ENCODE data around the gene SLAMF9.

The SLAMF9 gene

DNA sequence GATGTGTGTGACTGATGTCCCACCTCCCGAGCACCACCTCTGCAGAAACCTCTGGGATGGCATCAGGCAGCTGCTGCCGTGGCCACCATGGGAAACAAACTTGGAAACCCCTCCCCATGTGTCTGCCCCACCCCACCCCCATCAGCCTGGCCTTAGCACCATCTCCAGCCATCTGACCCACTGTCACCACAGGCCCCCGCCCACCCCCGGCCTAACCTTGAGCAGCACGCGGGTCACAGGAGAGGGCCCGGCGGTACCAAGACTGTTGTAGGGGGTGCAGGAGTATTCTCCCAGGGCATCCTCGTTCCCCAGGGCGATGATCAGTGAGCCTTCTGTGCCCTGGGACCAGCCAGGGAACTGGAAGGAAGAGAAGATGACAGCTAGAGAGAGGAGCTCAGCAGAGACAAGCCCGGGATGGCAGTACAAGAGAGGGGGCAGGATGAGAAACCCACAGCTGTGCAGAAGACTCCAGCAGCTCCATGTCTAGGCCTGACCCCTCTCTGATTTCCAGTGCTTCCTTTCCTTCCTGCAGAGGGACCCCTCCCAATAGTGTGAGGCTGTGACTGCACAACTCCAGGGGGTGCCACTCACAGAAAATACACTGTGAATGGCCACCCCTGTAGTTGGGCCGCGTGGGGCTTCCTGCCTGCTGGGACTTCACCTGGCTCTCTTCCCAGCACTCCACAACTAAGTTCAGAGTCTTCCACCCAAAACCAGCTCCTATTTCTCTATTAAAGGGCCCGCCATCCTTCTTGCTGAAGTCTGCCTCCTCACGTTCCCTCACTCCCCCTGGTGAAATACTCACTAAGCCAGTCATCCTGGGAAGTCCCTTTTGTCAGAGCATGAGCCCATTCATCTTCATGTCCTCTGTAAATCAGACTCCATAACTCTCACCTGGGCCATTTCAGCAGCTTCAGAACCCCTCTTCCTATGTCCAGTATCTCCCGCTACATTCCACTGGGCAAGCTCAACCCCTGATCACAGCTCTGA lies 21.4 kb downstream of the SLAMF9 start:
- no peak for DNase-seq

DNA sequence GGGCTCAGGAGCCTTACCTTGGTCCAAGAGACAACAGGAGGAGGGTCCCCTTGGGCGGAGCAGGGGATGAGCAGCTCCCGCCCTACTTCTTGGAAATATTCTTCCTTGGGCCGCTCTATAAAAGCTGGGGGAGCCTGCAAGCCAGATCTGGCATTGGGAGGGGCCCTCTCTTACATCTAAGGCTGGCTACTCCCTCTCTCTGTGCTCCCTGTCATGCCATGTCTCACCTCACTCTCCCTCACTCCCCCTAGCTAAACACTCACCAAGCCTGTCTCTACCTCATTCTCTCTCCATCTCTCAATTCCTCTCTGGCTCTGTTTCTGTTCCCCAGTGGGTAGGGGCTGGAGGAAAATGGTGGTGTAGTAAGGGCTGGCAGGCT lies 22.3 kb downstream of the SLAMF9 start:
- DNase-seq, result no peak

DNA sequence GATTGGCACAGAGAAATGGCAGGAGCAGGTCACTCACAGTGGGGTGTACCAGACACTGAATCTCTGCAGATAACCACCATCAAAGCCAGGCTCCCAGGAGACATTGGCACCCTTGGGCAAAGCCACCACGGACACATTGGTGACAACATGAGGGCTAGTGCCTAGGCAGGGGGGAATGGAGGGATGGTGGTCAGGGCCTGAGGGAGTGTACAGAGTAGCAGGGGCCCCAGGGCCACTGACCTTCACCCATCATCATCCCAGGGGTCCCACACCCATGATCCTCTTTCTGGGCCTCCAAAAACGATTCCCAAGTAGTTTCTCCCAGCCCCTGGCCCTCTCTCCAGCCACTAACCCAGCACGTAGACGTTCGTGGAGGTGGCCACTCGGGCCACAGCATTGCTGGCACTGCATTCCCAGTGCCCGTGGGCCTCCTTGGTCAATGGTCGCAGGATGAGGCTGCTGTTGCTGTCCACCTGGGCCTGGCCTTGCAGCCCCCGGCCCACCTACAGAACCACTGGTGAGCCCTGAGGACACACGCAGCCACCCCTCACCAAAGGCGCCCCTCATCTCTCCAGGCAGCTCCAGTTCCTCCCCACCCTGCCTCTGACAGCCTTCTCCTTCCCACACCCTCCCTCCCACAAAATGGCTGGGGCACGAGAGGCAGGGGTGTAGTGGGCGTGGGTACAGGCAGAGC lies 22.8 kb downstream of the SLAMF9 start:
- no peak for DNase-seq

DNA sequence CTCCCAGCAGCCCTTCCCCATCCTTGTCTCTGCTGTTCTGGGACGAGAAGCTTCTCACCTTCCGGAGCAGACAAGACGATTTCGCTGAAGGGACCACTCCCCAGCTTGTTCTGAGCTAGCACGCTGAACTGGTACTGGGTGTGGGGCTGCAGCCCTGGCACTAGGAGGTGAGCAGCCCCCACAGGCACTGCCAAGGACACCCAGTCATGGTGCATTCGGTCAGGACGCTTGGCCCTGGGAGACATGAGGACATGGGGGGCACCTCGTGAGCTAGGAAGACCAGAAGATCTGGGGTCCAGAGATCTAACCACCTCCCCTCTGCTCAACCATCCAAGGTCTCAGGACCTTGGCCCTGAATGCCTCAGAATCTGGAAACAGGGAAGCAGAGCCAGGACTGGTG lies 23.4 kb downstream of the SLAMF9 start:
- no peak for DNase-seq

DNA sequence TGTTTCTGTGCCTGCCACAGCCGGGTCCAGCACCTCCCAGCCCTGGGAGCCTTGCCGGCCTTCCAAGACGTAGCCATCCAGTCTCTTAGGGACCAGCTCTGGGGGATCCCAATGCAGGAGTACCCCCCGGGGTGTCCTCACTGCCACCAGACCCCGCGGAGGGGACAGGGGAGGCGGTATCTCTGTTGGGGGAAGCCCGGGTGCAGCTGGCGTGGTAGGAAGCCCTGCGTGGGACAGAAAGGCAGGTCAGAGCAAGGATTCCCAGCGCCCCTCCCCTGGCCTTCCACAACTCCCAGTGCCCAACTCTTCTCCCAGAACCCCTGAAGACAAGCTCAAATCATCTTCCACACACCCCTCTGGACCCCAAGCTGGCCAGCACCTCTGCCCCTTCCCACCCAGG lies 23.8 kb downstream of the SLAMF9 start:
- no peak for DNase-seq

DNA sequence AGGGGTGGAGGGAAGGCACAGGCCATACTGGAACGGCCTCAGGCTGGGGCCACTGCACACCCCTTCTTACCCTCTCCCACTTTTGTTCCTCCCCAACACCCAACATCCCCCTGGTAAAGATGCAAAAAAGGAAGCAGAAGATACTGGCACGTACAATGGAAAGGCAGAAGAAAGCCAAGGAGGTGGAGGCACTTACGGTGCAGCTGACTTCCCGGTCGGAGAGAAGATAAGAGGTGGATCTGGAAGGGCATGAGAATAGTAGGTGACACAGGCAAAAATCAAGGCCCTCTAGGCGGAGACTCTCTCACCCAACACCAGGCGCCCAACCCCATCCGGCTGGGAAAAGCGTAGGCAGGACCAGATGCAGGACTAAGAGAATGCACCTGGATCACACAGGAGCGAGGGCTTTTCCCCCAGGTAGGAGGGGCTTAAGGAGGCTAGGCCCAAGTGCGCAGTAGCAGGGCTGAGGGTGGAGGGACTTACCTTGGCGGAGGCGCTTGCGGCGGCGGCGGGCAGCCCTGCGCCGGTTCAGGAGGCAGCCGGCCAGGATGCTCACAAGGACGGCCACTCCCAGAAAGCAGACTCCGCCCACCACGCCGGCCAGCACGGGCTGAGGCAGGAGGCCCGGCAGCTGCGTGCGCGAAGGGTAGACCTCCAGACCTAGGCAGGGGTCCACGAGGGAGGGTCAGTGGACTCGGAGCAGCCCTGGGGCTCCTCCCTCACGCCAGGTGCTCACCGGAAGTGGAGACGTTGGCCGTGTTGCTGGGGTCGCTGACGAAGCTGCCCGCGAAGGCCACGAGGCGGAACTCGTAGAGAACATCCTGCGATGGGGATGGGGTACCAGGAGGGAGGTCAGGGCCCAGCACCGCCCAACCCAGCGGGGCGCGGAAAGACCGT lies 24.6 kb downstream of the SLAMF9 start:
- no peak for DNase-seq

DNA sequence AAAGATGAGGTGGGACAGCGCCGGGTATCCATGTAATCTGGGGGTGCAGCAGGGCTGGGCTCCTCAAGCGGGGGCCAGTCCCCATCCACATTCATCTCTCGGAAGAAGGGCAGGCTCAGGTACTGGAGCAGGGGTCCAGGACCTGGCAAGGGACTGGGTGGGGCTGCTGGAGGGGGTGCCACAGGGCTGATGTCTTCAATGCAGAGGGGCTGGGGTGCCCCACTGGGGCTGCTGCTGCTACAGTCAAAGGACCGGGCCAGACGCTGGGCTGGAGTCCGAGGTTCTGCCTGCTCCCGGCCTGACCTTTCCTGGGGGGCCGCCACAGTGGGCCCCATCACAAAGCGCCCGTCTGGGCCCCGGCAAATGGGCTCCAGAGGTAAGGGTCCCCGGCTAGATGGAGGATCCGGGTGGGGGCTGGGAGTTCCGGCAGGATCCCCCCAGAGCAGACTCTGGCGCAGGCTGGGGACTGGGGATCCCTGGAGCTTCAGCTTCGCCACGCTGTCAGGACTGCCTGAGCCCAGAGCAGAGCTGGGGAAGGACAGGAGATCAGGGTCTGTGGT lies 25.5 kb downstream of the SLAMF9 start:
- no peak for DNase-seq

DNA sequence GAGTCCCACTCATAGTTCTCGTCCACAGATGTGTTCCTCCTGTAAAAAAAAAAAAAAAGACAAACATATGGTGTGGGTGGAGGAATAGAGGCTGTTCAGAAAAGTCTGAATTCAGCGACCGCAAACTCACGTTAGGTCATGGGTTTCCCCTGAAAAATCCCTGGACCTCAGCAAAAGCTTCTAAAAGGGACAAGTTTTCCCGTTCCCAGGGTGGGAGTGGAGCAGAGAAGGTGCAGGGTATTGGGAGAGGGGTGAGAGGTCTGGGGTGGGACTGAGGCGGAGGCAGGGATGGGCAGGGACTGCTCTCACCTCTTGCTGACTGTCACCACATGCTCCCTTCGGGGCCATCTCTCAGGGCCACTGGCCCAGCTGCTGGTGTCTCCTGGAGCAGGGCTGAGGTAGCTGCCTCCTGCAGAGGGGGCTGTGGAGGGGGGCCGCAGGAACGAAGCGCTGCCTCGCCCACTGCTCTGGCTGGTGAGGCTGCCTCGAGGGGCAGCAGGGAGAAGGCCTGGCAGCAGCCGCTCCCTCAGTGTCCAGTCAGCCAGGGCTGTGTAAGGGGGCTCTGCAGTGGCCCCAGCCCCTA lies 26.1 kb downstream of the SLAMF9 start:
- no peak for DNase-seq

DNA sequence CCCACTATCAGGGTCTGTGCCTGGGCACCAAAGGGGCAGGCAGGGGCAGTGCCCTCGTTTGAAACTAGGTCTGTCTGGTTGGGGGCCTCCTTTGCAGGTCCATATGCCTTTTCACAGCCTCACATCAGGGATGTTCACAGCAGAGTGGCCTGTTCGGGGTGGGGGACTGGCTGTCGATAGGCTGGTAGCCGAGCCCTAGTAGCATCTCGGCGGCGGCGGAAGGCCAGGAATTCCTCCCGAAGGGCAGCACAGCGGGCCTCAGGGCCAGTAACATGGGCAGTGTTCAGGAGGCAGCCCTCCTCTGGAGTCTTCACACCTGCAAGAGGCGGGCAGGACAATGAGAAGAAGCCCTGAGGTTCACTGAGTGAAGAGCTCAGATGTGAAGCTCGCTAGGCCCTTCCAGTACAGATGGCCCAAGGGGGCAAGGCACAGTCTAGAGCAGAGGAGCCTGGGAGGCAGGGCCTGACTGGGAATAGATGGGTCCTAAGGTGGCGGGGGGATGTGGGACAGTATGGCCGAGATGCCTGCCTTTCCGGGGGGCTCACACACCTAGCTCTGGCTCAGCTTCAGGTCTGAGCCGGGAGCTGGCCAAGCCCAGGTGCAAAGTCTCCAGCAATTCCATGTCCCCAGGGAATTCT lies 26.7 kb downstream of the SLAMF9 start:
- no peak for DNase-seq

DNA sequence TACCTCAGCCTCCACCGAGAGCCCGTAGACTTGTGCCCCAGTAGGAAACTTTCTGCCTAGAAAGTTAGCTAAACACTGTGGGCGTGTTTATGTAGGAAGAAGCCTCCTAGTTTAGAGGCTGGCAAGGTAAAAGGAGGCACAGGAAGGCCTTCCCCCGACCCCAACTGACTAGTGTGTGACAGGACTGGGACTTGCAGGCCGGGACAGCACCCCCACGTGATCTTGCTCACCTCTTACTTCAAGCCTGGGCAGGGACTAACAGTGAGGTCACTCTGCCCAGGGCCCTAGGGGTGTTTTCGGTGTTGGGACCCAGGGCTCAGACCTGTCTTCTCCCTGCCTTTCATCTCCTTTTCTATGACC lies 28.3 kb downstream of the SLAMF9 start:
- DNase-seq, result no peak

DNA sequence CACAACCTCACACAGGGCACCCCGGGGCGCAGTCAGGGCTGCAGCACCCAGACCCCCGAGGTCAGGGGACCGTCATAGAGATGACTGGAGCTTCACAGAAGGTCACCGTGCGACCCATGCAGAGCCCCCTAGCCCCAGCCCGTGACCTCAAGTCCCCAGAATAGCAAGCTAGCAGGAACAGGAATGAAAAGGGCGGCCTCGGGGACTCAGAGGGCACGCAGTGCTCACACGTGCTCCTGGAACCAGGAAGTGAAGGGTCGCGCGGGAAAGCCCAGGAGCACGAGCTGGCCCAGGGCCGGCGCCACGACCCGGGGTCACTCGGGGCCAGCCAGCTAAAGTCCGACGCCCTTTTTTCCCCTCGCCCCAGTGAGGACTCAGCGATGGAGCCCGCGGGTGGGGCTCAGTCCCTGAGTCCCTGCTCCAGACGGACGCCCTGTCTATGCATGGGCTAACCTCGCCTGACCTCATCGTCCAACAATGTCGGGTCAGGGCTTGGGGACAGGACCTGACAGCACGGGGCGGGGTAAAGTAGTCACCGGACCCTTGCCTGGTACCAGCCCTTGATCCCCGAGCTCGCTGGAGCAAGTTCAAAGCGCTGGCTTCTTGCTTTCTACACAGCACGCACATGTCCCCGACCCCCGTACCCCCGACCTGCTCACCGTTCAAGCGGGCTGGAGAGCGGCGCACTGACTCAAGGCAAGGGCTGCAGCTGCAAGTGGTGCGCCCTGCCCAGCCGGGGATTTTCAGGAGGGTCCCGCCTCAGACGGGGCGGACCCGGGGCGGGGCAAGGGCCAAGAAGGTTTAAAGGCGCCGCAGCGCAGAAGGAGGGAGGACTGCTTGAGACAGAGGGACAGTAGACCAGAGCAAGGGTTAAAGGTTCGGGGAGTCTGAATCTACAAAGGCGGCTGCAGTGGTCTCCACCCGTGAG lies 29.0 kb downstream of the SLAMF9 start, which contains the start of gene TAGLN2:
Gene TAGLN2 (minus strand): TSS at position 717 of the 928 bp plus-strand sequence. CDS start 4,998 bp downstream, outside the sequence.
- peak; percentile 69 for DNase-seq

DNA sequence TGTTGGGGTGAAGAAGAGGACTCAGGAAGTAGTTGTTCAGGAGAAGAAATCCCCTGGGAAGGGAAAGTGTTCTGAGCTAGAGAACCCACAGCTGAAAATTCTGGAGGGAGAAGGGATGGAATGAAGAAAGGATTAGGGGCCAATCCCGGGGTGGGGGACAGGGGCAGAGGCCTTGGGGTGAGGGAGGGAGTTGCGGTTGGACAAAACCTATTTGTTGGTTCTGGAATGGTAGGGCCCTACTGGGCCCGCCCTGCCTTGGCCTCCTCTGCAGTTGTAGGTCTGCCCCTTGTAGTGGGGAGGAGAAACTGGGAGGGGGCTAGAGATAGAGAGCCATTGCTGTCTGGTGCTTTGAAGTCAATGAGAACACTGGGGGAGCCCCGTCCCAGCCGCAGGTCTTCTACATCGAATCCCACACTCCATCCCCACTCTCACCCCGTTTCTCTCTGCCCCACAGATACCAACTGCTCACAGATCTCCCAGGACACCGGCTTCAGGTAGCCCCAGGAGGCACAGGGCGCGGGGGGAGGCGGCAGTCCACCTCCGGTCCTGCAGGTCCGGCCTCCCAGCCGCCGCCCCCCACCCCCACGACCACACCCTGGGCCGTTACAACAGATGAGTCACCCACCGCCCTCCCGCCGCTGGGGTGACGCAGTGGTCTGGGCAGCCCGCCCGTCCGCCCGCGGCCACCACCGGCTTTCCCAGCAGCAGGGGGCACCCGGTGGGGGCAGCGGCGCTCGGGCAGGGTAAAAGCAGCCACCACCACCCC lies 29.8 kb downstream of the SLAMF9 start:
- no peak for DNase-seq

DNA sequence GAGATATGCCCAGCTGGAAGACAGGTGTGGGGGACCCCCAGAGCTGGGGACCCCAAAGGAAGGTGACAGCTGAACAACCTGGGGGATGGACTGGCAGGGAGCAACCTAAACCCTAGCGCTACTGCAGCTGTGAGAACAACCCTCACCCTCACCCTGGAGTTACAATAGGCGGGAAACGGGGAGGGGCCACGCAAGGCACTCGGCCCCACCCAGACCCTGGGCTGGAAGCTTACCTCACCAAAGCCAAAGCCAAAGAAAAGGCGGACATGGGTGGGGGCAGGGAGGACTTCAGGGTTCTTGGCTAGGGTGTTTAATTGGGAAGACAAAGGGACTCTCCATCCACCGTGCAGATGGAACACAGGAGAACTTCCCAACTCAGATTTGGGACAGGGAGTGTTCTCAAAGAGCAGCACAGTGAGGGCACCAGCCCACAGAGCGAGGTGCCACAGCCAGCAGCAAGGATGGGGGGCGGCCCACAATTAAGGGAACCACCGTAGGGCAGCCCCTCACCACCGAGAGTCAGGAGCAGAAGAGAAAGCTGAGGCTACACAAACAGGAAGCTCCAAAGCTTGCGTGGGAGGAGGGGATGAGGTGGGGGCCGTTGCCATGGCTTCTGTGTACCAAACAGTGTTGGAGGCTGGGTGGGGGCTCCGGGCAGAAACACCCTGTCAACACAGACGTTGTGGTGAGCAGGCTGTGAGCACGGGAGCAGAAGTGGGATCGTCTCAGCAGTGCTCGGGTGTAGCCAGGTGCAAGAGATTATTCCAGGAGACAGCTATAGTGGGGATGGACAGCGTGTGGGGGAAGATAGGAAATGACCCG lies 30.6 kb downstream of the SLAMF9 start:
- no peak for DNase-seq

DNA sequence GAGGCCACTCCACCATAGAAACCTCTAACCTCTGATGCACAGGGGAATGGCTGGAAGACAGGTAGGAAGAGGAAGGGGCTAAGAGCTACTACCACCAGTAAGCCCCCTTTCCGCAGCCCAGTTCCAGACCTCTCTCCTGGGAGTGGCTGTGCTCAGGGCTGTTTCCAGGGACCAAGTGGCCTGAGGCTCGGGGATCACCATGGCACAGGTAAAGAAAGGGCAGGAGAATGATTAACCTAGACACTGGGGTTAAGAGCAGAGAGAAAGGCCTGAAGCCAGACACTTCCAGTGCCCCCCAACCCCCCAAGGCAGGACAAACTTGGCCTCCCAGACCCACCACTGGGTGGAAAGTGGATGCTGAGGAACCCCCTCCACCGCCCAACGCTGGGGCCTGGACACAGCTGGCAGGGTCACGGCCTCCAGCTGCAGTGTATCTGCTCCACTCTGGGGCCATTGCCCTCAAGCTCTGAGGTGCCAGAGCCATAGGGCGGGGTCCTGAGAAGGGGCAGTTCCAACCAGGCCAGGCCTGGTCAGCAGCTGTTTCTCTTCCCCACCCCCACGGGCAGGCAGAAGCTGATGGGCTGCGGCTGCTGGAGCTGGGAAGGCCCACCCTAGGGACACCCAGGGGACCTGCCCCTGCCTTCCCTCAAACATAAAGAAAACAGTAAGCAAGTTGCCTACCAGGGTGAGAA lies 31.4 kb downstream of the SLAMF9 start:
- no peak for DNase-seq

DNA sequence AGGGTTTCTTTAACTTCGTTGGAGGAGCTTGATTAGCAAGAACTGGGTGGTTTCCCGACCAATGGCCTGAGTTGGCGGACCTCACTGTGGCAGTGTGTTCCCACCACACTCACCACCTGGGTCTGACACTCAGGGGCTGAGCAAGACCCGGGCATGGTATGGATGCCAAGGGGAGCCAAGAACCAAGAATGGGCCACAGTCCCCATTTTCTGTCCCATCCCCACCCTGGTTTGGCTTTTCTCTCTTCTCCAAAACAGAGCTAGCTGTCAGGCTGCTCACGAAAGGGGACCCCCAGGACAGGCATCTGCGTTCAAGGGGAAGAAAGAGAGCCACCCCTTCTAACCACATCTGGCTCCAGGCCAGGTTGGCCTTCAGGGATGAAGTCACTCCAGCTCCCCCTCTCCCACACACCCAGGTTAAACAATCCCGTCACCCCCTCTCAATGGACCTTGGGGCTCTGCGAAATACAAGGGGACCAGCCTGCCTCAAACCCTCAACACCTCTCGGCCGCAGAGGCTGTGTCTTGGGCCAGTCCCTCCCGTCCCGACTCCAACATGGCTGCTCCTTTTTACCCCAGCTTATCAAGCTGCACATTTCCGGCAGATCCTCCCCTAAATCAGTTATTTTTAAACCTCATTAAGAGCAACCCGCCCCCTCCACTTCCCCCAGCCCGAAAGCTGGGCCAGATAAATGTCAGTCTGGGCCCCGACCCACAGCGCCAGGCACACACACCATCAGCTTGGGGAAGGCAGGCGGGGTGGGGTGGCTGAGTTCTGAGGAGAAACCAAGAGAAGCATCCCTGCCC lies 32.1 kb downstream of the SLAMF9 start:
- DNase-seq, result peak; percentile 61

DNA sequence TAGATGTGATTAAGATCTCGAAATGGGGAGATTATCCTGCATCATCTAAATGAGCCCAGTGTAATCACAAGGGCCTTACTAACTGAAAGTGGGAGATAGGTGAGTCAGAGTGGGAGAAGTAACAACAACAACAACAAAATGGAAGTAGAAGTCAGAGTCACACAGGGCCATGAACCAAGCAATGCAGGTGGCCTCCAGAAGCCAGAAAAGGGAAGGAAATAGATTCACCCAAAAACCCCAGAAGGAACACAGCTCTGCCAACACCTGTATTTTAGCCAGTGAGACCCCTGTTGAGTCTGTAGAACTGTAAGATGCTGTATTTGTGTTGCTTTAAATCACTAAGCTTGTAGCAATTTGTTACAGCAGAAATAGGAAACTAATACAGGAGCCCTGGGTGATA lies 32.8 kb downstream of the SLAMF9 start:
- peak; percentile 45 for DNase-seq

DNA sequence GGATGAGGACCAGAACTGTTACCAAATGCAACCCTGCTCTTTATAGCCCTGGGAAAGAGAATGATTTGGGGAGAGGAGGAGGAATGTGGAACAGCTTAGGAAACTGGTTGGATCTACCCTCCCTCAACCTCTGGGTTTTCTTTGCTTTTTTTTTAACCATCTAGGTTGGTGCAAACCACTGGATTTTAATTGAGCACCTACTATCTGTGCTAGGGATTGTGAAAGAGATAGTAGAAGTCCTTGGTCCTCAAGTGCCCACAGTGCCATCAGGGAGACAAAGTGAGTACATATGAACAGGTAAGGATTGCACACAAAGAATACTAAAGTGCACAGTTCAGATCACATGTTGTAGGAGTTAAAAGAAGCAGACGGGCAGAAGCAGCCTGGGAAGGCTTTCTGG lies 33.4 kb downstream of the SLAMF9 start:
- DNase-seq, result no peak
